Neural progenitor cell (in vitro differentiated cells): ENCODE measurements around the gene KLHL11. TPM values are rescaled to one million over a fixed set of nuclear protein-coding genes. Genes with fewer than 3 reads are reported as not detected.

ENCODE experiments used
- DNase-seq: peaks from one replicate; pipeline ENCODE4 v3.0.0-alpha.2; 2016; ENCODE audit warnings: low spot score
- H2AFZ ChIP-seq: fragments of 200-600 bp; sonication (generic); replicated peaks from 2 replicates; pipeline ENCODE4 v1.6.1; 2016; ENCODE audit warnings: antibody characterized with exemption
- H3F3A ChIP-seq: fragments of 200-600 bp; sonication (generic); 2 replicates; pipeline ENCODE4 v1.6.1; 2016; ENCODE audit warnings: antibody characterized with exemption, low read depth
- H3K27ac ChIP-seq: fragments of 200-600 bp; sonication (generic); 2 replicates; pipeline ENCODE4 v1.5.1; 2016; ENCODE audit warnings: mild to moderate bottlenecking
- H3K27me3 ChIP-seq: fragments of 200-600 bp; sonication (generic); 2 replicates; pipeline ENCODE4 v1.6.1; 2016; ENCODE audit warnings: mild to moderate bottlenecking, moderate library complexity
- H3K36me3 ChIP-seq: fragments of 200-600 bp; sonication (generic); 2 replicates; pipeline ENCODE4 v1.5.1; 2016
- H3K4me1 ChIP-seq: fragments of 200-600 bp; sonication (generic); 2 replicates; pipeline ENCODE4 v1.6.1; 2016; ENCODE audit warnings: mixed run types
- H3K4me2 ChIP-seq: fragments of 200-600 bp; sonication (generic); 2 replicates; pipeline ENCODE4 v1.6.1; 2016
- H3K4me3 ChIP-seq: fragments of 200-600 bp; sonication (generic); 2 replicates; pipeline ENCODE4 v1.5.1; 2016
- H3K79me2 ChIP-seq: fragments of 200-600 bp; sonication (generic); 2 replicates; pipeline ENCODE4 v1.6.1; 2016; ENCODE audit warnings: low read depth
- H3K9ac ChIP-seq: fragments of 200-600 bp; sonication (generic); 2 replicates; pipeline ENCODE4 v1.6.1; 2016
- H3K9me3 ChIP-seq: fragments of 200-600 bp; sonication (generic); 2 replicates; pipeline ENCODE4 v1.5.1; 2016; ENCODE audit warnings: low read depth
- H4K20me1 ChIP-seq: fragments of 200-600 bp; sonication (generic); 2 replicates; pipeline ENCODE4 v1.6.1; 2016; ENCODE audit warnings: low read depth
- H3K27ac Mint-ChIP-seq: 3 replicates; pipeline ENCODE4 v1.8.0; 2021; ENCODE audit warnings: mixed read lengths
- H3K27me3 Mint-ChIP-seq: 2 replicates; pipeline ENCODE4 v1.8.0; 2022; ENCODE audit warnings: low read depth, mild to moderate bottlenecking, inconsistent platforms, moderate library complexity, mixed read lengths; ENCODE audit not compliant: insufficient read depth
- H3K36me3 Mint-ChIP-seq: 3 replicates; pipeline ENCODE4 v1.8.0; 2021; ENCODE audit warnings: mixed read lengths
- H3K4me1 Mint-ChIP-seq: 3 replicates; pipeline ENCODE4 v1.8.0; 2021; ENCODE audit warnings: mixed read lengths
- H3K4me3 Mint-ChIP-seq: 3 replicates; pipeline ENCODE4 v1.8.0; 2021; ENCODE audit warnings: mild to moderate bottlenecking, moderate library complexity, mixed read lengths
- H3K9me3 Mint-ChIP-seq: 3 replicates; pipeline ENCODE4 v1.8.0; 2020; ENCODE audit warnings: mixed read lengths
- EZH2 ChIP-seq: fragments of 200-600 bp; sonication (generic); IDR thresholded peaks from 2 replicates; pipeline ENCODE4 v1.6.1; 2017; ENCODE audit warnings: antibody characterized with exemption, mild to moderate bottlenecking, moderate library complexity
- EZH2phosphoT487 ChIP-seq: fragments of 200-600 bp; sonication (generic); IDR thresholded peaks from 2 replicates; pipeline ENCODE4 v1.6.1; 2017; ENCODE audit warnings: antibody characterized with exemption
- total RNA-seq: library from RNA; depleted of rRNA; stranded (reverse); fragments of >200 nt; gene quantifications from 2 replicates; pipeline ENCODE4 v1.2.3, GENCODE V29; 2015; ENCODE audit warnings: low replicate concordance
- TF ChIP-seq, protein P1 (sequence below): fragments of 200-600 bp; sonication (generic); IDR thresholded peaks from 2 replicates; pipeline ENCODE4 v1.5.1; 2017; ENCODE audit warnings: antibody characterized with exemption, mild to moderate bottlenecking

KLHL11 gene
- total RNA-seq, 1 donor from 2014 or later, result 28.5 TPM

DNA sequence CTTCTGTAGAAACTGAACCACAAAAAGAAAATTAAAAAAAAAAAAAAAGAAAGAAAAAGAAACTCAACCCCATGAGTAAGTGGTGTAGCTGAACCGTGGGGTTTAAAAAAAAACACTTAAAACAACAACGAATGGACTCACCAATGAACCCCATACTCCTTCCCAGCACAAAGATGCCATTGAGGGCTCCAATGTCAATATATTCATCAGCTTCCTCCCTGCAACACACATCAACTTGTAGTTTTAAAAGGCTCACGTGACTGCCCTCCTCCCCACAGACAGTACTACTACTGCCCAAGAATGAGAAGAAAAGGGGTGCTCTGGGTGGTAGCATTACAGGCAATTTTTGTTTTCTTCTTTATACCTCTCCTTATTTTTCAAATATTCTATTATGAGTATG is 3.3 kb upstream of the KLHL11 start:
- Mint-ChIP-seq H3K36me3 (peaks cover 37% of the 10 kb centered on the region), H3K9me3 (no peaks in the 10 kb centered on the region), H3K4me3 (no peak overlapping the region), H3K4me1 (peaks cover 2% of the 10 kb centered on the region), H3K27ac (no peak overlapping the region), H3K27me3 (peaks cover 2% of the 10 kb centered on the region)
- TF ChIP-seq, protein P1, sequence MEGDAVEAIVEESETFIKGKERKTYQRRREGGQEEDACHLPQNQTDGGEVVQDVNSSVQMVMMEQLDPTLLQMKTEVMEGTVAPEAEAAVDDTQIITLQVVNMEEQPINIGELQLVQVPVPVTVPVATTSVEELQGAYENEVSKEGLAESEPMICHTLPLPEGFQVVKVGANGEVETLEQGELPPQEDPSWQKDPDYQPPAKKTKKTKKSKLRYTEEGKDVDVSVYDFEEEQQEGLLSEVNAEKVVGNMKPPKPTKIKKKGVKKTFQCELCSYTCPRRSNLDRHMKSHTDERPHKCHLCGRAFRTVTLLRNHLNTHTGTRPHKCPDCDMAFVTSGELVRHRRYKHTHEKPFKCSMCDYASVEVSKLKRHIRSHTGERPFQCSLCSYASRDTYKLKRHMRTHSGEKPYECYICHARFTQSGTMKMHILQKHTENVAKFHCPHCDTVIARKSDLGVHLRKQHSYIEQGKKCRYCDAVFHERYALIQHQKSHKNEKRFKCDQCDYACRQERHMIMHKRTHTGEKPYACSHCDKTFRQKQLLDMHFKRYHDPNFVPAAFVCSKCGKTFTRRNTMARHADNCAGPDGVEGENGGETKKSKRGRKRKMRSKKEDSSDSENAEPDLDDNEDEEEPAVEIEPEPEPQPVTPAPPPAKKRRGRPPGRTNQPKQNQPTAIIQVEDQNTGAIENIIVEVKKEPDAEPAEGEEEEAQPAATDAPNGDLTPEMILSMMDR, result no peak
- no peak for TF ChIP-seq EZH2
- TF ChIP-seq EZH2phosphoT487, result no peak
- Histone ChIP-seq H3K27ac (no peak overlapping the region), H3K9ac (no peak overlapping the region), H2AFZ (no peak overlapping the region), H3K27me3 (no peaks in the 10 kb centered on the region), H3K4me3 (no peak overlapping the region), H4K20me1 (peaks cover 9% of the 10 kb centered on the region), H3K79me2 (peaks cover 16% of the 10 kb centered on the region), H3F3A (peaks cover 27% of the 10 kb centered on the region), H3K4me1 (peaks cover 6% of the 10 kb centered on the region), H3K36me3 (no peaks in the 10 kb centered on the region), H3K4me2 (no peak overlapping the region), H3K9me3 (no peaks in the 10 kb centered on the region)
- DNase-seq, result no peak

DNA sequence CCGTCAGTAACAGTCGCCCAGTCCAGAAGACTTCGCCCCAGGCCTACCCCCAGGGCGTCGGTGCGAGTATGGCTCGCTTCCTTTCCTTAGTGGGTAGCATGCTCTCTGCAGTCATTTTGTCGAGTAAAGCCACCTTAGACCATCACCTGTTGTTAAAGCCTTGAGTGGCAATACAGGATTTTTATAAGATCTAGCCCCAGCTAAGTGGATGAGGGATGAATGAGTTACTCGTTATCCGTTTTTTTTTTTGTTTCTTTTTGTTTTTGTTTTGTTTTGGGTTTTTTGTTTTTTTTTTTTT is 322 bp upstream of the KLHL11 start:
- peaks cover 46% of the 10 kb centered on the region for H3K79me2 ChIP-seq
- H3K4me1 ChIP-seq, result peaks cover 24% of the 10 kb centered on the region
- H3F3A ChIP-seq, result peaks cover 27% of the 10 kb centered on the region
- H3K4me3 Mint-ChIP-seq, result no peak overlapping the region
- H3K4me3 ChIP-seq, result peak overlapping the region; percentile 80
- H3K9ac ChIP-seq, result no peak overlapping the region
- no peaks in the 10 kb centered on the region for H3K27me3 ChIP-seq
- H3K27ac Mint-ChIP-seq, result peak overlapping the region; percentile 51
- H3K4me1 Mint-ChIP-seq, result peaks cover 12% of the 10 kb centered on the region
- DNase-seq, result no peak
- H3K36me3 ChIP-seq, result no peaks in the 10 kb centered on the region
- TF ChIP-seq EZH2phosphoT487, result no peak
- no peak for TF ChIP-seq EZH2
- TF ChIP-seq, protein P1, result no peak
- H3K9me3 Mint-ChIP-seq, result no peaks in the 10 kb centered on the region
- H3K27ac ChIP-seq, result no peak overlapping the region
- no peaks in the 10 kb centered on the region for H3K9me3 ChIP-seq
- no peaks in the 10 kb centered on the region for H3K27me3 Mint-ChIP-seq
- peaks cover 39% of the 10 kb centered on the region for H4K20me1 ChIP-seq
- H2AFZ ChIP-seq, result peak overlapping the region; percentile 75
- peaks cover 13% of the 10 kb centered on the region for H3K36me3 Mint-ChIP-seq
- peak overlapping the region; percentile 94 for H3K4me2 ChIP-seq

DNA sequence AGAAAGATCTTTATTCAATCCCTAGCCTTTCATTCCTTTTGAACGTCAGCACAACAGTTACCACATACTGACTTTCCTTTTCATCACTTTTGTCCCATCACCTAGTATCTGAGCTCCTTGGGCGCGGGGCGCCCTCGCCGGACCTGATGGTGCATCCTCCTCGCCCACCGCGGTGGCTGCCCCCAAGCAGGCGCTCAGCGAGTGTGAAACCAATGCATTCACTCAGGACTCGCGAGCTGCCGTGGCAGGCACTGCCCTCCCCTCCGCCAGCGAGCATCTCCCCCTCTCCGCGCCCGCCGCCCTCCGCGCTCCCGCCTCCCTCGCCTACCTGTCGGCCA is 756 bp downstream of the KLHL11 start:
- Mint-ChIP-seq H3K27ac (no peak overlapping the region), H3K9me3 (no peaks in the 10 kb centered on the region), H3K36me3 (peaks cover 7% of the 10 kb centered on the region), H3K4me1 (peaks cover 19% of the 10 kb centered on the region), H3K4me3 (no peak overlapping the region), H3K27me3 (no peaks in the 10 kb centered on the region)
- H3K4me1 ChIP-seq, result peaks cover 34% of the 10 kb centered on the region
- H3K9me3 ChIP-seq, result no peaks in the 10 kb centered on the region
- peaks cover 30% of the 10 kb centered on the region for H3F3A ChIP-seq
- H3K79me2 ChIP-seq, result peaks cover 57% of the 10 kb centered on the region
- no peaks in the 10 kb centered on the region for H3K27me3 ChIP-seq
- H2AFZ ChIP-seq, result peak overlapping the region; percentile 64
- no peaks in the 10 kb centered on the region for H3K36me3 ChIP-seq
- no peak for TF ChIP-seq EZH2
- no peak for TF ChIP-seq EZH2phosphoT487
- TF ChIP-seq, protein P1, result no peak
- H3K9ac ChIP-seq, result peak overlapping the region; percentile 73
- H4K20me1 ChIP-seq, result peaks cover 49% of the 10 kb centered on the region
- peak overlapping the region; percentile 80 for H3K4me3 ChIP-seq
- no peak overlapping the region for H3K27ac ChIP-seq
- peak overlapping the region; percentile 94 for H3K4me2 ChIP-seq
- peak; percentile 65 for DNase-seq
